Neuronal stem cell (in vitro differentiated cells): ENCODE measurements around the gene RAP1A.

Experiments
- DNase-seq: peaks from one replicate; pipeline ENCODE4 v3.0.0-alpha.2; 2013; ENCODE audit warnings: low spot score
- H2AFZ ChIP-seq: one replicate; pipeline ENCODE4 v1.6.1; 2013; ENCODE audit warnings: mild to moderate bottlenecking, low read length, inconsistent platforms
- H2AK5ac ChIP-seq: 2 replicates; pipeline ENCODE4 v1.6.1; 2013; ENCODE audit warnings: low read depth, mild to moderate bottlenecking, inconsistent platforms, low read length, moderate library complexity, mixed read lengths
- H2BK120ac ChIP-seq: 2 replicates; pipeline ENCODE4 v1.6.1; 2013; ENCODE audit warnings: low read depth, mild to moderate bottlenecking, inconsistent platforms, low read length, moderate library complexity, mixed read lengths
- H2BK12ac ChIP-seq: one replicate; pipeline ENCODE4 v1.6.1; 2013; ENCODE audit warnings: low read length, inconsistent platforms
- H2BK15ac ChIP-seq: 2 replicates; pipeline ENCODE4 v1.6.1; 2013; ENCODE audit warnings: mild to moderate bottlenecking, low read length, inconsistent platforms, mixed read lengths
- H2BK5ac ChIP-seq: one replicate; pipeline ENCODE4 v1.6.1; 2013; ENCODE audit warnings: inconsistent platforms, mild to moderate bottlenecking, low read length, moderate library complexity
- H3K14ac ChIP-seq: one replicate; pipeline ENCODE4 v1.6.1; 2013; ENCODE audit warnings: low read length, inconsistent platforms
- H3K18ac ChIP-seq: 2 replicates; pipeline ENCODE4 v1.6.1; 2013; ENCODE audit warnings: low read length, inconsistent platforms
- H3K23ac ChIP-seq: 2 replicates; pipeline ENCODE4 v1.6.1; 2013; ENCODE audit warnings: low read depth, mild to moderate bottlenecking, mixed read lengths, low read length, inconsistent platforms; ENCODE audit not compliant: poor library complexity
- H3K27ac ChIP-seq: replicated peaks from 3 replicates; pipeline ENCODE4 v1.5.1; 2013; ENCODE audit warnings: low read length, inconsistent platforms
- H3K27me3 ChIP-seq, 3 experiments: 2 replicates each; pipeline ENCODE4 v1.6.1; 2013; ENCODE audit warnings: low read length in 3 of 3, mild to moderate bottlenecking in 2 of 3, inconsistent platforms in 1 of 3, low read depth in 1 of 3, mixed read lengths in 1 of 3, moderate library complexity in 1 of 3; ENCODE audit not compliant: control insufficient read depth in 3 of 3, insufficient read depth in 3 of 3
- H3K36me3 ChIP-seq, 2 donors: replicated peaks in 1 of 2; 2 replicates each; pipeline ENCODE4 v1.6.1; 2013; ENCODE audit warnings: low read length in 2 of 2; ENCODE audit not compliant: control insufficient read depth in 2 of 2, insufficient read depth in 2 of 2
- H3K4ac ChIP-seq: 2 replicates; pipeline ENCODE4 v1.6.1; 2013; ENCODE audit warnings: inconsistent platforms, mild to moderate bottlenecking, low read length, moderate library complexity
- H3K4me1 ChIP-seq, 2 donors: 1 replicate in 1 of 2; 2 replicates in 1 of 2; pipeline ENCODE4 v1.6.1; 2013; ENCODE audit warnings: low read length in 2 of 2, low read depth in 1 of 2; ENCODE audit not compliant: control insufficient read depth in 2 of 2, insufficient read depth in 1 of 2
- H3K4me2 ChIP-seq: one replicate; pipeline ENCODE4 v1.6.1; 2013; ENCODE audit warnings: mild to moderate bottlenecking, low read length, inconsistent platforms; ENCODE audit not compliant: insufficient read depth, poor library complexity, severe bottlenecking
- H3K4me3 ChIP-seq, 2 donors: 2 replicates each; pipeline ENCODE4 v1.5.1; 2013; ENCODE audit warnings: low read length in 2 of 2, mild to moderate bottlenecking in 2 of 2, inconsistent platforms in 1 of 2, moderate library complexity in 1 of 2
- H3K79me1 ChIP-seq: one replicate; pipeline ENCODE4 v1.6.1; 2013; ENCODE audit warnings: low read depth, mild to moderate bottlenecking, inconsistent platforms, low read length, moderate library complexity
- H3K9ac ChIP-seq: one replicate; pipeline ENCODE4 v1.6.1; 2013; ENCODE audit warnings: mild to moderate bottlenecking, low read depth, low read length, inconsistent platforms; ENCODE audit not compliant: poor library complexity
- H3K9me3 ChIP-seq, 2 donors: replicated peaks in 1 of 2; 2 replicates each; pipeline versions ENCODE3 to v1.6.1; 2013; ENCODE audit warnings: low read length in 2 of 2, mild to moderate bottlenecking in 2 of 2, inconsistent platforms in 1 of 2, low read depth in 1 of 2, mixed read lengths in 1 of 2, moderate library complexity in 1 of 2; ENCODE audit not compliant: control insufficient read depth in 2 of 2, insufficient read depth in 1 of 2
- H4K8ac ChIP-seq: one replicate; pipeline ENCODE4 v1.6.1; 2013; ENCODE audit warnings: low read depth, mild to moderate bottlenecking, inconsistent platforms, low read length, moderate library complexity
- H4K91ac ChIP-seq: one replicate; pipeline ENCODE4 v1.6.1; 2013; ENCODE audit warnings: low read length, low read depth, mild to moderate bottlenecking, inconsistent platforms; ENCODE audit not compliant: poor library complexity
- WGBS, 2 donors: extraction: QIAGEN DNeasy Blood & Tissue Kit; methylation state at CpG; one replicate each; pipeline ENCODE4 v1.1.7; 2013; ENCODE audit warnings: missing lambda C conversion rate in 2 of 2, mixed read lengths in 1 of 2; ENCODE audit not compliant: insufficient read length in 2 of 2, insufficient replicate concordance in 1 of 2; ENCODE audit errors: extremely low coverage in 2 of 2; 5-methylcytosine and 5-hydroxymethylcytosine counted together

RAP1A gene

GRCh38 chr1:111706921-111707320 lies 87.3 kb downstream of the RAP1A start:
- Histone ChIP-seq H3K79me1 (no peaks in the 10 kb centered on the region), H3K18ac (no peak overlapping the region), H3K9ac (no peak overlapping the region), H2AK5ac (no peak overlapping the region), H3K27ac (no peak overlapping the region), H2BK12ac (no peak overlapping the region), H3K23ac (no peak overlapping the region), H3K36me3 (peaks cover 6 to 84% of the 10 kb centered on the region in 2 donors), H2BK120ac (no peak overlapping the region), H2AFZ (no peak overlapping the region), H3K27me3 (no peaks in the 10 kb centered on the region), H2BK5ac (no peak overlapping the region), H3K4ac (no peak overlapping the region), H3K14ac (no peak overlapping the region), H2BK15ac (no peak overlapping the region), H4K8ac (no peak overlapping the region), H3K4me2 (no peak overlapping the region), H4K91ac (no peak overlapping the region), H3K4me1 (no peaks in the 10 kb centered on the region), H3K9me3 (no peaks in the 10 kb centered on the region), H3K4me3 (no peak overlapping the region)
- WGBS, 2 donors: no CpG with 5 or more reads among the region's 2 CpGs
- no peak for DNase-seq

GRCh38 chr1:111707906-111708305 lies 88.3 kb downstream of the RAP1A start:
- Histone ChIP-seq H2AK5ac (no peak overlapping the region), H3K4me3 (no peak overlapping the region), H4K91ac (no peak overlapping the region), H4K8ac (no peak overlapping the region), H3K14ac (no peak overlapping the region), H2BK120ac (no peak overlapping the region), H3K27ac (no peak overlapping the region), H3K18ac (no peak overlapping the region), H3K9ac (no peak overlapping the region), H3K79me1 (no peaks in the 10 kb centered on the region), H2BK5ac (no peak overlapping the region), H3K4me2 (no peak overlapping the region), H3K27me3 (no peaks in the 10 kb centered on the region), H3K4me1 (no peaks in the 10 kb centered on the region), H2AFZ (no peak overlapping the region), H3K23ac (no peak overlapping the region), H3K9me3 (no peaks in the 10 kb centered on the region), H3K36me3 (peaks cover 6 to 82% of the 10 kb centered on the region in 2 donors), H2BK15ac (no peak overlapping the region), H2BK12ac (no peak overlapping the region), H3K4ac (no peak overlapping the region)
- no peak for DNase-seq
- no CpG with 5 or more reads among the region's 9 CpGs for WGBS, 2 donors

GRCh38 chr1:111709986-111710385 lies 90.4 kb downstream of the RAP1A start:
- H2AK5ac ChIP-seq: no peak overlapping the region
- no peak overlapping the region for H2BK15ac ChIP-seq
- H3K27ac ChIP-seq: no peak overlapping the region
- no peak overlapping the region for H3K18ac ChIP-seq
- H3K4ac ChIP-seq: no peak overlapping the region
- no peak overlapping the region for H2BK5ac ChIP-seq
- no peak overlapping the region for H3K4me3 ChIP-seq
- H2AFZ ChIP-seq: no peak overlapping the region
- no peak for DNase-seq
- no peak overlapping the region for H2BK120ac ChIP-seq
- no peaks in the 10 kb centered on the region for H3K9me3 ChIP-seq
- H4K8ac ChIP-seq: no peak overlapping the region
- H3K36me3 ChIP-seq: peaks cover 2 to 61% of the 10 kb centered on the region in 2 donors
- H4K91ac ChIP-seq: no peak overlapping the region
- H2BK12ac ChIP-seq: no peak overlapping the region
- no peaks in the 10 kb centered on the region for H3K27me3 ChIP-seq
- no peak overlapping the region for H3K14ac ChIP-seq
- H3K23ac ChIP-seq: no peak overlapping the region
- H3K4me2 ChIP-seq: no peak overlapping the region
- no peaks in the 10 kb centered on the region for H3K79me1 ChIP-seq
- H3K9ac ChIP-seq: no peak overlapping the region
- no CpG with 5 or more reads among the region's 1 CpG for WGBS, 2 donors
- H3K4me1 ChIP-seq: no peaks in the 10 kb centered on the region

GRCh38 chr1:111716333-111716732 lies 96.7 kb downstream of the RAP1A start:
- Histone ChIP-seq H4K8ac (no peak overlapping the region), H3K4me3 (no peak overlapping the region), H2AK5ac (no peak overlapping the region), H2AFZ (no peak overlapping the region), H3K18ac (no peak overlapping the region), H2BK120ac (no peak overlapping the region), H4K91ac (no peak overlapping the region), H3K27ac (no peak overlapping the region), H3K9me3 (no peaks in the 10 kb centered on the region), H2BK15ac (no peak overlapping the region), H3K14ac (no peak overlapping the region), H3K79me1 (no peaks in the 10 kb centered on the region), H3K4me2 (no peak overlapping the region), H3K9ac (no peak overlapping the region), H3K23ac (no peak overlapping the region), H2BK5ac (no peak overlapping the region), H2BK12ac (no peak overlapping the region), H3K27me3 (no peaks in the 10 kb centered on the region), H3K36me3 (peaks cover 0 to 11% of the 10 kb centered on the region in 2 donors), H3K4ac (no peak overlapping the region), H3K4me1 (no peaks in the 10 kb centered on the region)
- WGBS, 2 donors: no CpG with 5 or more reads among the region's 3 CpGs
- no peak for DNase-seq
